GM12878 (cell line): ENCODE data around the gene A4GNT. TPM values are rescaled to one million over a fixed set of nuclear protein-coding genes. Genes with fewer than 3 reads are reported as not detected.
A peak's percentile ranks its signal among the peaks of the same experiment; 100 is the strongest.

ENCODE experiments used
- ATAC-seq: fragments of 200-7000 bp; cut with Tn5 transposase; 3 replicates; pipeline ENCODE4 v1.9.1; 2020; ENCODE audit warnings: mild to moderate bottlenecking, moderate library complexity
- BruUV-seq: library from RNA; stranded (reverse); fragments of 400-500 nt; replicated peaks from 2 replicates; lab custom pipeline; 2021; lab: Mats Ljungman, UMichigan
- CTCF ChIA-PET: fragments of 300-600 bp; sonication (Branson Sonifier 250); formaldehyde crosslinking; extraction: SDS; loops from one replicate; lab custom pipeline; 2021; ENCODE audit warnings: inconsistent platforms; lab: Yijun Ruan, JAX
- POLR2A ChIA-PET: fragments of 350-600 bp; formaldehyde crosslinking; extraction: SDS; loops from one replicate; lab custom pipeline; 2021; ENCODE audit warnings: inconsistent platforms; lab: Charles Lee
- RAD21 ChIA-PET: fragments of 300-600 bp; sonication (Branson Sonifier 250); formaldehyde crosslinking; loops from one replicate; lab custom pipeline; 2023; ENCODE audit warnings: antibody characterized with exemption; ENCODE audit not compliant: unreplicated experiment; lab: Charles Lee
- SMC1A ChIA-PET: fragments of 300-600 bp; sonication (Branson Sonifier 250); formaldehyde crosslinking; loops from one replicate; lab custom pipeline; 2023; ENCODE audit not compliant: unreplicated experiment, uncharacterized antibody; lab: Charles Lee
- DNase-seq: peaks from one replicate; pipeline ENCODE4 v3.0.0-alpha.2; 2011; ENCODE audit warnings: low read depth, low spot score
- FAIRE-seq: peaks from 3 replicates; lab custom pipeline; 2011; peaks lifted over from hg19 to GRCh38; lab: Jason Lieb, UNC
- H2AFZ ChIP-seq: 2 replicates; pipeline ENCODE4 v1.6.0; 2011; ENCODE audit warnings: low read depth, low read length, control low read depth; ENCODE audit not compliant: control insufficient read depth
- H3K27ac ChIP-seq: 2 replicates; pipeline ENCODE4 v1.5.1; 2011; ENCODE audit warnings: control low read depth; ENCODE audit not compliant: control insufficient read depth, insufficient read depth
- H3K27me3 ChIP-seq, 2 experiments: replicated peaks in 1 of 2; 2 replicates each; pipeline versions ENCODE4 v1.6.0 to v1.6.1; 2011; ENCODE audit warnings: low read length in 1 of 2; ENCODE audit not compliant: control insufficient read depth in 2 of 2, insufficient read depth in 2 of 2
- H3K36me3 ChIP-seq, 2 experiments: 2 replicates each; pipeline ENCODE4 v1.5.1; 2011; ENCODE audit warnings: low read length in 1 of 2; ENCODE audit not compliant: control insufficient read depth in 2 of 2, insufficient read depth in 2 of 2
- H3K4me1 ChIP-seq: 2 replicates; pipeline ENCODE4 v1.6.1; 2011; ENCODE audit warnings: mild to moderate bottlenecking, low read length, moderate library complexity, mixed read lengths; ENCODE audit not compliant: control insufficient read depth, insufficient read depth
- H3K4me2 ChIP-seq: 2 replicates; pipeline ENCODE4 v1.6.0; 2011; ENCODE audit warnings: control low read depth; ENCODE audit not compliant: control insufficient read depth, insufficient read depth
- H3K4me3 ChIP-seq: fragments of 200-600 bp; sonication (generic); 2 replicates; pipeline ENCODE4 v1.5.1; 2016
- H3K79me2 ChIP-seq: 2 replicates; pipeline ENCODE4 v1.6.0; 2011; ENCODE audit warnings: low read length; ENCODE audit not compliant: control insufficient read depth, insufficient read depth
- H3K9ac ChIP-seq: 2 replicates; pipeline ENCODE4 v1.8.0; 2011; ENCODE audit warnings: low read length, control low read depth, mixed read lengths; ENCODE audit not compliant: control insufficient read depth, insufficient read depth
- H3K9me3 ChIP-seq: replicated peaks from 3 replicates; pipeline ENCODE4 v1.5.1; 2011; ENCODE audit warnings: mild to moderate bottlenecking, low read length; ENCODE audit not compliant: control insufficient read depth, insufficient read depth
- H4K20me1 ChIP-seq: 2 replicates; pipeline ENCODE4 v1.6.0; 2011; ENCODE audit not compliant: control insufficient read depth, insufficient read depth
- ATF3 ChIP-seq: IDR thresholded peaks from 2 replicates; pipeline ENCODE4 v1.6.1; 2011; ENCODE audit warnings: low read depth, mild to moderate bottlenecking, low read length, moderate library complexity, borderline replicate concordance; ENCODE audit errors: extremely low read depth
- CBX3 ChIP-seq: fragments of 200-600 bp; sonication (generic); IDR thresholded peaks from 2 replicates; pipeline ENCODE4 v1.6.1; 2016; ENCODE audit warnings: low read depth, borderline replicate concordance
- E2F4 ChIP-seq: IDR thresholded peaks from 2 replicates; pipeline ENCODE4 v1.6.1; 2012; ENCODE audit warnings: low read depth, low read length, improper control_type of control experiment
- FOS ChIP-seq: IDR thresholded peaks from 3 replicates; pipeline ENCODE4 v1.6.1; 2011; ENCODE audit warnings: borderline replicate concordance; ENCODE audit not compliant: insufficient read length; ENCODE audit errors: extremely low read depth
- PML ChIP-seq: IDR thresholded peaks from 2 replicates; pipeline ENCODE4 v1.6.1; 2012; ENCODE audit warnings: low read length, inconsistent platforms
- RELA ChIP-seq: fragments of 450-650 bp; IDR thresholded peaks from 2 replicates; pipeline ENCODE4 v1.8.0; 2014; ENCODE audit warnings: borderline replicate concordance; ENCODE audit not compliant: partially characterized antibody
- SRF ChIP-seq, 2 experiments: IDR thresholded peaks; 2 replicates each; pipeline ENCODE4 v1.6.1; 2011; ENCODE audit warnings: low read depth in 2 of 2, low read length in 2 of 2, mild to moderate bottlenecking in 1 of 2, moderate library complexity in 1 of 2
- TCF3 ChIP-seq: IDR thresholded peaks from 2 replicates; pipeline ENCODE4 v1.6.1; 2012; ENCODE audit warnings: low read depth, mild to moderate bottlenecking, low read length, borderline replicate concordance; ENCODE audit not compliant: insufficient read depth
- WGBS: methylation state at CpG from one replicate; pipeline ENCODE4 v1.1.6; 2016; ENCODE audit warnings: low lambda C conversion rate; ENCODE audit not compliant: insufficient replicate concordance, insufficient coverage; ENCODE audit errors: missing lambda C conversion rate; 5-methylcytosine and 5-hydroxymethylcytosine counted together
- in situ Hi-C: fragments of 300-500 bp; cut with MboI; formaldehyde crosslinking; loops from 9 replicates; pipeline ENCODE4 v1.14.3; 2018; ENCODE audit warnings: mixed read lengths
- intact Hi-C: fragments of 100-400 bp; cut with micrococcal nuclease; formaldehyde crosslinking; loops from one replicate; pipeline ENCODE4 v1.14.2; 2022; ENCODE audit not compliant: unreplicated experiment
- polyA plus RNA-seq, 11 experiments: library from polyadenylated mRNA; depleted of rRNA in 4 of 11; unstranded in 6 of 11; stranded (reverse) in 5 of 11; fragments of >200 nt; fragmentation: Nextera tagmentation in 4 of 11; fragmentation: Illumina TruSeq in 1 of 11; extraction: Ambion mirVana in 4 of 11; extraction: Trizol in 1 of 11; gene quantifications; 1 replicate in 1 of 11; 2 replicates in 10 of 11; pipeline versions ENCODE4 v1.2.1 to v1.2.3, GENCODE V29; 2011 to 2016; ENCODE audit warnings: inconsistent platforms in 2 of 11, missing spikeins in 2 of 11, low read depth in 1 of 11
- total RNA-seq, 4 experiments: library from RNA; depleted of rRNA in 3 of 4; stranded (reverse); fragments of >200 nt in 3 of 4; fragmentation: Illumina TruSeq in 1 of 4; extraction: Trizol in 1 of 4; gene quantifications; 2 replicates each; pipeline versions ENCODE4 v1.2.1 to v1.2.3, GENCODE V29; 2013 to 2021
- TF ChIP-seq, protein P1 (sequence below): IDR thresholded peaks from 2 replicates; pipeline ENCODE4 v1.6.1; 2011; ENCODE audit warnings: mild to moderate bottlenecking, low read depth, low read length, moderate library complexity; ENCODE audit not compliant: insufficient replicate concordance
- TF ChIP-seq, protein P2 (sequence below): fragments of 450-650 bp; IDR thresholded peaks from 2 replicates; pipeline ENCODE4 v1.6.1; 2017; ENCODE audit warnings: mild to moderate bottlenecking, moderate library complexity

A4GNT gene
- total and polyA plus RNA-seq, 10 of the 15 experiments (the other 5 are each of a cell fraction or from before 2014, with no cell fraction given) = not detected

GRCh38 chr3:138180375-138181029, 48.3 kb upstream of the A4GNT start (continued):
- TF ChIP-seq FOS (no peak), PML (no peak), TCF3 (no peak), CBX3 (no peak), SRF (IDR thresholded peaks at IDR 0.05; ENCODE audit: low read depth in 2 of 2, low read length in 2 of 2) (no peak), ATF3 (no peak)

GRCh38 chr3:138174421-138175131, 42.4 kb upstream of the A4GNT start, which contains the start of gene DBR1:
TSS of gene DBR1 (minus strand) at chr3:138174921. CDS start at chr3:138174795, 126 bp downstream.
- H4K20me1 ChIP-seq = no peaks in the 10 kb centered on the region
- peak; percentile 93 for ATAC-seq
- POLR2A ChIA-PET = interaction anchor here (0.6 to 4.1 kb wide), 4 partner anchors 10 to 1253 kb away, joined by 3 to 20 read pairs (median 6); partner anchors contain the start of gene ARMC8
- H3K9me3 ChIP-seq = no peaks in the 10 kb centered on the region
- RAD21 ChIA-PET = interaction anchor here (0.7 to 2.3 kb wide), 3 partner anchors 8 to 741 kb away, joined by 3 to 6 read pairs (median 5); partner anchors contain the start of gene ARMC8
- H3K27me3 ChIP-seq = no peaks in the 10 kb centered on the region
- CTCF ChIA-PET = interaction anchor here (0.6 to 3.0 kb wide), 9 partner anchors 8 to 741 kb away, joined by 3 to 12 read pairs (median 3); partner anchors contain the start of gene ARMC8
- H3K4me1 ChIP-seq = no peaks in the 10 kb centered on the region; the same call in none of the 2 replicates
- in situ Hi-C loops (no loop called here), intact Hi-C loops (no loop called here)
- H3K4me3 ChIP-seq = peak within 1 kb of the TSS; percentile 96
- peak within 1 kb of the TSS; percentile 72 for H3K4me2 ChIP-seq
- H3K27ac ChIP-seq = peak within 1 kb of the TSS; percentile 75
- peaks cover 0 to 4% of the 10 kb centered on the region in 2 experiments; a peak in 1 of 4 replicates for H3K36me3 ChIP-seq
- peaks cover 16% of the 10 kb centered on the region for H3K79me2 ChIP-seq
- no TSS peak for BruUV-seq
- 1% methylated on average over 36 of the region's 38 CpGs for WGBS
- peak within 1 kb of the TSS; percentile 93 for H2AFZ ChIP-seq
- peak within 1 kb of the TSS; percentile 80 for H3K9ac ChIP-seq
- peak; percentile 85 for FAIRE-seq
- peak; percentile 50 for DNase-seq
- SMC1A ChIA-PET = interaction anchor here (0.5 to 4.4 kb wide), 8 partner anchors 9 to 1844 kb away, joined by 3 to 34 read pairs (median 3); partner anchors contain the start of gene ARMC8
- TF ChIP-seq, protein P1, sequence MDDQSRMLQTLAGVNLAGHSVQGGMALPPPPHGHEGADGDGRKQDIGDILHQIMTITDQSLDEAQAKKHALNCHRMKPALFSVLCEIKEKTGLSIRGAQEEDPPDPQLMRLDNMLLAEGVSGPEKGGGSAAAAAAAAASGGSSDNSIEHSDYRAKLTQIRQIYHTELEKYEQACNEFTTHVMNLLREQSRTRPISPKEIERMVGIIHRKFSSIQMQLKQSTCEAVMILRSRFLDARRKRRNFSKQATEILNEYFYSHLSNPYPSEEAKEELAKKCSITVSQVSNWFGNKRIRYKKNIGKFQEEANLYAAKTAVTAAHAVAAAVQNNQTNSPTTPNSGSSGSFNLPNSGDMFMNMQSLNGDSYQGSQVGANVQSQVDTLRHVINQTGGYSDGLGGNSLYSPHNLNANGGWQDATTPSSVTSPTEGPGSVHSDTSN = no peak
- TF ChIP-seq E2F4 (peak; percentile 35; the same call in 1 of the 2 replicates), RELA (no peak)
- TF ChIP-seq, protein P2, sequence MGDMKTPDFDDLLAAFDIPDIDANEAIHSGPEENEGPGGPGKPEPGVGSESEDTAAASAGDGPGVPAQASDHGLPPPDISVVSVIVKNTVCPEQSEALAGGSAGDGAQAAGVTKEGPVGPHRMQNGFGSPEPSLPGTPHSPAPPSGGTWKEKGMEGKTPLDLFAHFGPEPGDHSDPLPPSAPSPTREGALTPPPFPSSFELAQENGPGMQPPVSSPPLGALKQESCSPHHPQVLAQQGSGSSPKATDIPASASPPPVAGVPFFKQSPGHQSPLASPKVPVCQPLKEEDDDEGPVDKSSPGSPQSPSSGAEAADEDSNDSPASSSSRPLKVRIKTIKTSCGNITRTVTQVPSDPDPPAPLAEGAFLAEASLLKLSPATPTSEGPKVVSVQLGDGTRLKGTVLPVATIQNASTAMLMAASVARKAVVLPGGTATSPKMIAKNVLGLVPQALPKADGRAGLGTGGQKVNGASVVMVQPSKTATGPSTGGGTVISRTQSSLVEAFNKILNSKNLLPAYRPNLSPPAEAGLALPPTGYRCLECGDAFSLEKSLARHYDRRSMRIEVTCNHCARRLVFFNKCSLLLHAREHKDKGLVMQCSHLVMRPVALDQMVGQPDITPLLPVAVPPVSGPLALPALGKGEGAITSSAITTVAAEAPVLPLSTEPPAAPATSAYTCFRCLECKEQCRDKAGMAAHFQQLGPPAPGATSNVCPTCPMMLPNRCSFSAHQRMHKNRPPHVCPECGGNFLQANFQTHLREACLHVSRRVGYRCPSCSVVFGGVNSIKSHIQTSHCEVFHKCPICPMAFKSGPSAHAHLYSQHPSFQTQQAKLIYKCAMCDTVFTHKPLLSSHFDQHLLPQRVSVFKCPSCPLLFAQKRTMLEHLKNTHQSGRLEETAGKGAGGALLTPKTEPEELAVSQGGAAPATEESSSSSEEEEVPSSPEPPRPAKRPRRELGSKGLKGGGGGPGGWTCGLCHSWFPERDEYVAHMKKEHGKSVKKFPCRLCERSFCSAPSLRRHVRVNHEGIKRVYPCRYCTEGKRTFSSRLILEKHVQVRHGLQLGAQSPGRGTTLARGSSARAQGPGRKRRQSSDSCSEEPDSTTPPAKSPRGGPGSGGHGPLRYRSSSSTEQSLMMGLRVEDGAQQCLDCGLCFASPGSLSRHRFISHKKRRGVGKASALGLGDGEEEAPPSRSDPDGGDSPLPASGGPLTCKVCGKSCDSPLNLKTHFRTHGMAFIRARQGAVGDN = no peak
